ENCODE measurements around the gene CEACAM1.

CEACAM1 gene

GRCh38 chr19:42473686-42474085 lies 54.6 kb downstream of the CEACAM1 start:
- no peak for TF ChIP-seq CTCF (IDR thresholded peaks at IDR 0.05)

GRCh38 chr19:42472402-42473147 lies 55.7 kb downstream of the CEACAM1 start:
- no peak for TF ChIP-seq CTCF (IDR thresholded peaks at IDR 0.05)

DNA sequence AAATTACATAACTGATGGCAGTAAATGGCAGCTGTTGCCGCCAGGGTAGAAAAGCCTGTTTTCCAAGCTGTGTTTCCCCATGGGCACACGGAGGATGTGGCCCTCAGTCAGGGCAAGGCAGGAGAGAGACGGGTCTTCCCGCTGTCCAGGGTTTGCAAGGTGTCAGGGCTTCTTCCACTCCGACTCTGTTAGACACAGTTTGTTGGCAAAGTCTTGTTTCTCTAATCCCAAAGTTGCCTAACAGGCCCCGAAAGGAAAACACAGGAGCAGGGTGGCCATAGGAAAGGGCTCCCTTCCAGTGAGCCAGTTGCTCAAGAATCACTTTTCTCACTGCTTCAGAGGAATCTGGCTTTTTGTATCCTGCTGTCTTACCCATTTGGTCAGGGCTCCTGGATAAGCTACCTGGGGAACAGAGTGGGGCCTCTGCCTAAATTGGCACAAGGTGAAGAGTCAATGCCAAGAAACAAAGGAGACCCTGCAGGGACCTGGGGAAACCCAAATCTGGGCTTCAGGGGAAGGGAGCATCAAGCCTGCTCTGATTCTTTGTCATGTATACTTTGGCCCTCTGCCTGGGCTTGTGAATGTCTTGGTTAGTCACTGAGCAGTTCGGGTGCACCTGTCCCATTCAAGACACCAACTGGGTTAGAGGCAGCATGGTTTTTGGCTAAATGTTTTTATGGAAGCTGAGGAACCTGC lies 56.6 kb downstream of the CEACAM1 start:
- TF ChIP-seq CTCF (IDR thresholded peaks at IDR 0.05), result no peak

GRCh38 chr19:42469311-42470235 lies 58.7 kb downstream of the CEACAM1 start:
- TF ChIP-seq CTCF (IDR thresholded peaks at IDR 0.05), result no peak

DNA sequence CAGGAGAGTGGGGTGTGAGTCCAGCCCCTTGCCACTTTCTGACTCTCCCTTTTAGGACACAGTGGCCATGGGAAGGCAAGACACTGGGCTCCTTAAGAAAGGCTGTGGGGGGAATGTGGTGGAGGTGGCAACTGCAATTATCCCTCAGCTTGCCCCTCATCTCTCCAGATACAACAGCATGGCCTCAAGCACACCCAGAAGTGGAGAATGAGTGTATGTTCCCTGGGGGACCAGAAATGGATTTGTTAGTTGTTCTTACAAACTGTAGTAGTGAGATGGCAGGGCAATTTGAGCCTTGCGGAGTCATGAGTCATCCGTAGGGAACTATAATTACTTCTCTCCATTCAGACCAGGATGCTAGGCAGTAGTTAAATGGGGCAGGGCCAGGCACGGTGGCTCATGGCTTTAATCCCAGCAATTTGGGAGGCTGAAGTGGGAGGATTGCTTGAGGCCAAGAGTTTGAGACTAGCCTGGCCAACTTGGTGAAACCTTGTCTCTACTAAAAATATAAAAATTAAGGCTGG lies 59.9 kb downstream of the CEACAM1 start:
- no peak for TF ChIP-seq CTCF (IDR thresholded peaks at IDR 0.05)

GRCh38 chr19:42467183-42467760 lies 61.0 kb downstream of the CEACAM1 start:
- TF ChIP-seq CTCF (IDR thresholded peaks at IDR 0.05), result no peak
